Lower leg skin (tissue), 4 donors: ENCODE results near the gene UNC5C. TPM values are rescaled to one million over a fixed set of nuclear protein-coding genes. Genes with fewer than 3 reads are reported as not detected.

Source experiments
- DNase-seq, 2 donors: peaks; one replicate each; pipeline ENCODE4 v3.0.0-alpha.2; 2019; ENCODE audit warnings: low spot score in 2 of 2
- H3K4me3 ChIP-seq: fragments of 200-600 bp; sonication (generic); 2 replicates; pipeline ENCODE4 v1.5.1; 2017; ENCODE audit warnings: mild to moderate bottlenecking, low read depth; ENCODE audit not compliant: poor library complexity, severe bottlenecking
- POLR2A ChIP-seq, 2 donors: fragments of 450-650 bp; IDR thresholded peaks; one replicate each; pipeline ENCODE4 v1.6.1; 2016 to 2017; ENCODE audit warnings: antibody characterized with exemption in 2 of 2, mild to moderate bottlenecking in 1 of 2, moderate library complexity in 1 of 2
- WGBS, 2 donors: methylation state at CpG; one replicate each; pipeline ENCODE4 v1.1.5; 2018; 5-methylcytosine and 5-hydroxymethylcytosine counted together
- intact Hi-C: fragments of 100-400 bp; cut with DNase I; formaldehyde crosslinking; loops from one replicate; pipeline ENCODE4 v1.15.0; 2023; ENCODE audit warnings: low total_unique reads
- total RNA-seq, 4 donors: library from RNA; depleted of rRNA; stranded (reverse); fragments of >200 nt; gene quantifications; one replicate each; pipeline ENCODE4 v1.1.0, GENCODE V29; 2016
- TF ChIP-seq, protein P1 (sequence below), 3 donors: fragments of 450-650 bp; IDR thresholded peaks; one replicate each; pipeline ENCODE4 v1.5.1; 2016; ENCODE audit warnings: antibody characterized with exemption in 3 of 3, mild to moderate bottlenecking in 3 of 3, moderate library complexity in 2 of 3

UNC5C gene
- total RNA-seq, 4 donors from 2014 or later: 0.34 to 1.8 (median 1.2) TPM

DNA sequence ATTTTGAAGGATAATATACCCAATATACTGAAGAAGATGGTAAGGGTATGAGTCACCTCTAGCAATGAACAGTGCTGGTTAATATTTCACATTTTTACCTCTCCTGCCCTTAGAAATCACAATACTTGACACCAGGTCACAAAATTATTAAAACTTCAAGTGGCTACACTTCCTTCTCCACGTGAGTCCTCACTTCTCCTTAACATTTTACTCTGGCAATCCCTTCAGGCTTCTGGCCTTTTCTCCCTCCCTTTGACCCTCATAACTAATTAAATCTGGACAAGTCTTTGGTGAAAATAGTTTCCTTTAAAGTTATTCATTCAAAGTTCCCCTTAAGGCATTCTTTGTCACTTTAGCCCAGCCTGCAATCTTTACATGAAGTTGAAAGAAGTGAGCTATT lies 190.4 kb downstream of the UNC5C start:
- no peak overlapping the region for H3K4me3 ChIP-seq
- WGBS, 2 donors: 54 to 55% methylated on average over 1 of the region's 1 CpG
- intact Hi-C loops: no loop called here
- TF ChIP-seq POLR2A (IDR thresholded peaks at IDR 0.05): no peak
- TF ChIP-seq, protein P1, sequence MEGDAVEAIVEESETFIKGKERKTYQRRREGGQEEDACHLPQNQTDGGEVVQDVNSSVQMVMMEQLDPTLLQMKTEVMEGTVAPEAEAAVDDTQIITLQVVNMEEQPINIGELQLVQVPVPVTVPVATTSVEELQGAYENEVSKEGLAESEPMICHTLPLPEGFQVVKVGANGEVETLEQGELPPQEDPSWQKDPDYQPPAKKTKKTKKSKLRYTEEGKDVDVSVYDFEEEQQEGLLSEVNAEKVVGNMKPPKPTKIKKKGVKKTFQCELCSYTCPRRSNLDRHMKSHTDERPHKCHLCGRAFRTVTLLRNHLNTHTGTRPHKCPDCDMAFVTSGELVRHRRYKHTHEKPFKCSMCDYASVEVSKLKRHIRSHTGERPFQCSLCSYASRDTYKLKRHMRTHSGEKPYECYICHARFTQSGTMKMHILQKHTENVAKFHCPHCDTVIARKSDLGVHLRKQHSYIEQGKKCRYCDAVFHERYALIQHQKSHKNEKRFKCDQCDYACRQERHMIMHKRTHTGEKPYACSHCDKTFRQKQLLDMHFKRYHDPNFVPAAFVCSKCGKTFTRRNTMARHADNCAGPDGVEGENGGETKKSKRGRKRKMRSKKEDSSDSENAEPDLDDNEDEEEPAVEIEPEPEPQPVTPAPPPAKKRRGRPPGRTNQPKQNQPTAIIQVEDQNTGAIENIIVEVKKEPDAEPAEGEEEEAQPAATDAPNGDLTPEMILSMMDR (IDR thresholded peaks at IDR 0.05): no peak
- DNase-seq: no peak

DNA sequence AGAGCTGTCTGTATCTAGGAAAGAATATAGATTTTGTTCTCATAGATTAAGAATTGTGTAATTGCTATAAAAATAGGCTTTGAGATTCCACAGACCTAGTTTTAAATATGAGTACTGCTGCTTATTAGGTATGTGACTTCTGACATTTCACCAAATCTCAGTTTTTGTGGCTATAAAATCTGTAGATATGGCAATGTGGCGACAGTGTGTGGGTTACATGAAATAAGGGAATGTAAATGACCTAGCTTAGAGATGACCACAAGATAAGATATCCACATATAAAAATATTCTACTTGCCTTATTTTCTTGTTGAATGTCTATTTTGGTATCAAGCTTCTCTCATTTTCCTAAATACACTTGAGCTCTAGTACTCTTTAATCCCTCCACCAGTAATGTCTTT lies 193.8 kb downstream of the UNC5C start:
- TF ChIP-seq, protein P1 (IDR thresholded peaks at IDR 0.05): no peak
- TF ChIP-seq POLR2A (IDR thresholded peaks at IDR 0.05): no peak
- WGBS, 2 donors: 86 to 98% methylated on average over 1 of the region's 1 CpG
- H3K4me3 ChIP-seq: no peak overlapping the region
- no peak for DNase-seq
- intact Hi-C loops: no loop called here

DNA sequence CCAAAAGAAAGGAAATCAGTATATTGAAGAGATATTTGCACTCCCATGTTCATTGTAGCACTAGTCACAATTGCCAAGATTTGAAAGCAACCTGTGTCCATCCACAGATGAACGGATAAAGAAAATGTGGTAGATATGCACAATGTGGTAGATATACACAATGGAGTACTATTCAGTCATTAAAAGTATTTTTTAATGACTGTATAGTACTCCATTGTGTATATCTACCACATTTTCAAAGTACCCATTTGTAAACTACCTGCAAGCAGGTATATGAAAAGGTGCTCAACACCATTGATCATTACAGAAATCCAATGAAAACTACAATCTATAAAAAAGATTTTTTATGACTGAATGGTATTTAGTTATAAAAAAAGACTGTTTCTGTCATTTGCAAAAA lies 200.4 kb downstream of the UNC5C start:
- no peak for DNase-seq
- WGBS, 2 donors: 90 to 91% methylated on average over 1 of the region's 1 CpG
- TF ChIP-seq POLR2A (IDR thresholded peaks at IDR 0.05): no peak
- H3K4me3 ChIP-seq: no peak overlapping the region
- intact Hi-C loops: no loop called here

DNA sequence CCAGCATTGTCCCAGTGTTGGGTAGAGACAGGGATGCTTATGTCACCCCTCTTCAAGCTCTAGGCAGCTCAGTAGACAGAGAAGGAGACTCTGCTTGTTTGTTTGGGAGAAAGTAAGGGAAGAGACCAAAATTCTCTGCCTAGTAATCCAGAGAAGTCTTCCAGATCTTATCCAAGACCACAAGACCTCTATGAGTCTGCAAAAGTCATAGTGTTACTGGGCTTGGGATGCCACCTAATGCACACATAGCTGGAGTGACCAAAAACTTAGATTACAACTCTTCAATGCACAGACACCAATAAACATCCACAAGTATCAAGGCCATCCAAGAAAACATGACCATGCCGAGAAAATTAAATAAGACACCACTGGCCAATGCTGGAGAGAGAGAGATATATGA lies 205.5 kb downstream of the UNC5C start:
- 89 to 100% methylated on average over 1 of the region's 1 CpG for WGBS, 2 donors
- TF ChIP-seq, protein P1 (IDR thresholded peaks at IDR 0.05): no peak
- no peak for TF ChIP-seq POLR2A (IDR thresholded peaks at IDR 0.05)
- intact Hi-C loops: no loop called here
- H3K4me3 ChIP-seq: no peak overlapping the region
- no peak for DNase-seq

DNA sequence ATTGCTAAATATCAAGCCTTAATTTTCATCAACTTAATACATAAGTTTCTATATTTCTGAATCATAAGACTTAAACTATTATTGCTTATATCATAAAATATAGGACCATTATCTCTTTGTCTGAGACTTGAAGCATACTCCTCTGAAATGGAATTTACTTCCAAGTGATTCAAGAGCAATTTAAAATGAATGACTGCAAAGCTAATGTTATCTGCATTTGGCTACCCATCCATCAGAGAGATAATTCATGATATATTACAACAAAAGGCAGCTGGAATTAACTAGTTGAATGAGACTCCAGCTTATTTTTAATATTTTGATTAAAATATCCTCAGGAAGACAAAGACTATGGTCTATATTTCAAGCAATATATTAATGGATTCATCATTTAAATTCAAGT lies 208.6 kb downstream of the UNC5C start:
- no peak for TF ChIP-seq POLR2A (IDR thresholded peaks at IDR 0.05)
- TF ChIP-seq, protein P1 (IDR thresholded peaks at IDR 0.05): no peak
- no peak for DNase-seq
- intact Hi-C loops: no loop called here
- H3K4me3 ChIP-seq: no peak overlapping the region

DNA sequence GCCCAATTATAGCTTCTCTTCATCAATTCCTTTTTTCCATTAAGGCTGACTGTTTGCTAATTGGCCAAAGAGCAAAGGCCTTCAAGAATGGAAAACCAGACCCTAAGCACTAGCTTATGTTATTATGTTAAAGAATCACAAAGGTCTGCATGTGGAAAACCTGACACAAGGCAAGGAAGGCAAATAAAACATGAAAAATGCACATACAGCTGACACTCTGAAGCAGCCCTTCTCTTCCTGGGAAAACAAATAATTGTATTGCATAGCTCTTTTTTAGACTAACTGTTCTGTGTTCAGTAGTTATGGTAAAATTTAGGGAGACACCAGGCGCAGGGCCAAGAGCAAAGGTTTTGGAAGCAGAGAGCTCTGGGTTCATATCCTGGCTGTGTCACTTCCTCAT lies 223.1 kb downstream of the UNC5C start:
- TF ChIP-seq, protein P1 (IDR thresholded peaks at IDR 0.05): no peak
- TF ChIP-seq POLR2A (IDR thresholded peaks at IDR 0.05): no peak

More for the DNA sequence above, 223.1 kb downstream of the UNC5C start:
- intact Hi-C loops: no loop called here
- no peak for DNase-seq
- 91 to 100% methylated on average over 1 of the region's 1 CpG for WGBS, 2 donors
- no peak overlapping the region for H3K4me3 ChIP-seq
